Measurements from ENCODE around the gene ACOX3.

The ACOX3 gene

GRCh38 chr4:8379281-8379680 lies 61.2 kb downstream of the ACOX3 start:
- no peaks in the 10 kb centered on the region for H3K27me3 ChIP-seq (ENCODE audit: insufficient read depth, low read length, poor library complexity, severe bottlenecking)
- no peaks in the 10 kb centered on the region for H3K36me3 ChIP-seq (ENCODE audit: insufficient read depth, low read length)
- H3K79me2 ChIP-seq (ENCODE audit: insufficient read depth, low read length): no peaks in the 10 kb centered on the region
- H3K4me3 ChIP-seq (ENCODE audit: low read length, poor library complexity, severe bottlenecking): no peak overlapping the region
- H3K9me3 ChIP-seq (ENCODE audit: insufficient read depth, low read depth, low read length): no peaks in the 10 kb centered on the region
- no peaks in the 10 kb centered on the region for H3K4me1 ChIP-seq (ENCODE audit: insufficient read depth, low read length, poor library complexity, severe bottlenecking)
- no peaks in the 10 kb centered on the region for H3F3A ChIP-seq (ENCODE audit: low read depth)
- no peaks in the 10 kb centered on the region for H4K20me1 ChIP-seq (ENCODE audit: insufficient read depth, low read length, poor library complexity, severe bottlenecking)
- no peak overlapping the region for H3K4me2 ChIP-seq (ENCODE audit: low read depth, low read length, poor library complexity, severe bottlenecking)
- H3K9me2 ChIP-seq (replicated peaks; ENCODE audit: low read depth, low read length): no peaks in the 10 kb centered on the region
- no peak overlapping the region for H2AFZ ChIP-seq (ENCODE audit: low read length)
- H3K9ac ChIP-seq (ENCODE audit: low read depth, low read length, poor library complexity, severe bottlenecking): no peak overlapping the region
- TF ChIP-seq CTCF (conservative IDR thresholded peaks at IDR 0.05; ENCODE audit: low read length) (no peak), EZH2phosphoT487 (IDR thresholded peaks at IDR 0.05; ENCODE audit: borderline replicate concordance) (no peak)

GRCh38 chr4:8378776-8379175 lies 61.7 kb downstream of the ACOX3 start:
- H3K36me3 ChIP-seq (ENCODE audit: insufficient read depth, low read length): no peaks in the 10 kb centered on the region
- H3K9ac ChIP-seq (ENCODE audit: low read depth, low read length, poor library complexity, severe bottlenecking): no peak overlapping the region
- H3K4me1 ChIP-seq (ENCODE audit: insufficient read depth, low read length, poor library complexity, severe bottlenecking): no peaks in the 10 kb centered on the region
- H3K79me2 ChIP-seq (ENCODE audit: insufficient read depth, low read length): no peaks in the 10 kb centered on the region
- H2AFZ ChIP-seq (ENCODE audit: low read length): no peak overlapping the region
- H3K27me3 ChIP-seq (ENCODE audit: insufficient read depth, low read length, poor library complexity, severe bottlenecking): no peaks in the 10 kb centered on the region
- TF ChIP-seq EZH2phosphoT487 (IDR thresholded peaks at IDR 0.05; ENCODE audit: borderline replicate concordance) (no peak), CTCF (conservative IDR thresholded peaks at IDR 0.05; ENCODE audit: low read length) (no peak)
- no peak overlapping the region for H3K4me3 ChIP-seq (ENCODE audit: low read length, poor library complexity, severe bottlenecking)
- no peaks in the 10 kb centered on the region for H4K20me1 ChIP-seq (ENCODE audit: insufficient read depth, low read length, poor library complexity, severe bottlenecking)
- H3F3A ChIP-seq (ENCODE audit: low read depth): no peaks in the 10 kb centered on the region
- H3K9me2 ChIP-seq (replicated peaks; ENCODE audit: low read depth, low read length): no peaks in the 10 kb centered on the region
- H3K9me3 ChIP-seq (ENCODE audit: insufficient read depth, low read depth, low read length): no peaks in the 10 kb centered on the region
- no peak overlapping the region for H3K4me2 ChIP-seq (ENCODE audit: low read depth, low read length, poor library complexity, severe bottlenecking)

DNA sequence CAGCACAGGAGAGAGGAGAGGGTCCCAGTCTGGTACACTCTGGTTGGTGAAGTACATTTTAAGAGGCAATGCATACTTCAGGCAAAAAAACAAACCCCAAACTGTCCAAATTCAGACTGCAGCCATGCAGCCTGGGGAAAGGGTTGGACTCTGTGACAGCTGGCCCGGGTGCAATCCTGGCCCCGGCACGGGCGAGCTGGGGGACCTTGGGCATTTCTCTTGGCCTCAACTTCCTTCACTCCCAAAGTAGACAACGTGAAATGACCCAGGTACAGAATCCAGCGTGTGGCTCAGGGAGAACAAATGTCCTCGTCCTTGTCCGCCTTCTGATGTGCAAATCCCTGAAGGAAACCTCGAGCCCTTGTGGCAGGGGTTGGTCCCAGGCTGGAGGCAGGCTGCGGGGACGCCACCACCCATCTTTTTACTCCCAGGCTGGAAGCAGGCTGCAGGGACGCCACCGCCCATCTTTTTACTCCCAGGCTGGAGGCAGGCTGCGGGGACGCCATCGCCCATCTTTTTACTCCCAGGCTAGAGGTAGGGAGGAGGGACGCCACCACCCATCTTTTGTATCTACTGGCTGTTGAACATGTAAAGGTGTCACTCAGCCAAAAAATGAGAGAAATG lies 62.3 kb downstream of the ACOX3 start:
- H3K27me3 ChIP-seq (ENCODE audit: insufficient read depth, low read length, poor library complexity, severe bottlenecking): no peaks in the 10 kb centered on the region
- no peaks in the 10 kb centered on the region for H3K9me3 ChIP-seq (ENCODE audit: insufficient read depth, low read depth, low read length)
- no peak overlapping the region for H3K4me3 ChIP-seq (ENCODE audit: low read length, poor library complexity, severe bottlenecking)
- H3K9me2 ChIP-seq (replicated peaks; ENCODE audit: low read depth, low read length): no peaks in the 10 kb centered on the region
- TF ChIP-seq EZH2phosphoT487 (IDR thresholded peaks at IDR 0.05; ENCODE audit: borderline replicate concordance) (no peak), CTCF (conservative IDR thresholded peaks at IDR 0.05; ENCODE audit: low read length) (no peak)
- H2AFZ ChIP-seq (ENCODE audit: low read length): no peak overlapping the region
- H4K20me1 ChIP-seq (ENCODE audit: insufficient read depth, low read length, poor library complexity, severe bottlenecking): no peaks in the 10 kb centered on the region
- H3K4me2 ChIP-seq (ENCODE audit: low read depth, low read length, poor library complexity, severe bottlenecking): no peak overlapping the region
- H3F3A ChIP-seq (ENCODE audit: low read depth): no peaks in the 10 kb centered on the region
- H3K9ac ChIP-seq (ENCODE audit: low read depth, low read length, poor library complexity, severe bottlenecking): no peak overlapping the region
- H3K79me2 ChIP-seq (ENCODE audit: insufficient read depth, low read length): no peaks in the 10 kb centered on the region
- no peaks in the 10 kb centered on the region for H3K4me1 ChIP-seq (ENCODE audit: insufficient read depth, low read length, poor library complexity, severe bottlenecking)
- H3K36me3 ChIP-seq (ENCODE audit: insufficient read depth, low read length): no peaks in the 10 kb centered on the region
